Transverse colon (tissue), 4 donors: ENCODE measurements around the gene IGSF9B. TPM values are rescaled to one million over a fixed set of nuclear protein-coding genes. Genes with fewer than 3 reads are reported as not detected.

ENCODE experiments used
- DNase-seq: peaks from one replicate; pipeline ENCODE4 v3.0.0-alpha.2; 2019
- H3K27ac ChIP-seq, 4 donors: fragments of 200-600 bp; sonication (generic); 2 replicates each; pipeline ENCODE4 v1.5.1; 2016 to 2018; ENCODE audit warnings: inconsistent platforms in 4 of 4
- H3K27me3 ChIP-seq: fragments of 200-600 bp; sonication (generic); 2 replicates; pipeline ENCODE4 v1.5.1; 2017; ENCODE audit warnings: inconsistent platforms
- H3K36me3 ChIP-seq, 4 donors: fragments of 200-600 bp; sonication (generic); 2 replicates each; pipeline ENCODE4 v1.5.1; 2017 to 2019; ENCODE audit warnings: inconsistent platforms in 4 of 4
- H3K4me1 ChIP-seq, 4 donors: fragments of 200-600 bp; sonication (generic); 2 replicates each; pipeline ENCODE4 v1.5.1; 2017 to 2020; ENCODE audit warnings: inconsistent platforms in 4 of 4
- H3K4me3 ChIP-seq, 4 donors: fragments of 200-600 bp; sonication (generic); 1 replicate in 1 of 4; 2 replicates in 3 of 4; pipeline versions ENCODE4 v1.5.1 to v1.6.1; 2017 to 2019; ENCODE audit warnings: inconsistent platforms in 4 of 4
- H3K9me3 ChIP-seq, 2 donors: fragments of 200-600 bp; sonication (generic); 2 replicates each; pipeline ENCODE4 v1.5.1; 2017 to 2019; ENCODE audit warnings: inconsistent platforms in 2 of 2
- EP300 ChIP-seq: sonication (generic); formaldehyde crosslinking; IDR thresholded peaks from one replicate; pipeline ENCODE4 v1.6.1; 2017; ENCODE audit warnings: antibody characterized with exemption, low read depth
- POLR2A ChIP-seq: fragments of 450-650 bp; IDR thresholded peaks from one replicate; pipeline ENCODE4 v1.6.1; 2016; ENCODE audit warnings: antibody characterized with exemption, mild to moderate bottlenecking, moderate library complexity
- POLR2AphosphoS5 ChIP-seq, 3 donors: sonication (generic); formaldehyde crosslinking; IDR thresholded peaks; one replicate each; pipeline ENCODE4 v1.6.1; 2016; ENCODE audit warnings: antibody characterized with exemption in 3 of 3
- WGBS, 2 donors: methylation state at CpG; one replicate each; pipeline ENCODE4 v1.1.5; 2018; ENCODE audit warnings: low coverage in 1 of 2; 5-methylcytosine and 5-hydroxymethylcytosine counted together
- in situ Hi-C, 4 donors: fragments of 200-750 bp; cut with MboI; loops; one replicate each; pipeline versions ENCODE4 v1.15.0 to v1.15.1; 2017; ENCODE audit warnings: low sequenced_read_pairs in 3 of 4, low pct_ligation_motif_present in 1 of 4, low pct_unique_long_range_greater_than_20kb in 1 of 4
- intact Hi-C: fragments of 100-400 bp; cut with DNase I; formaldehyde crosslinking; loops from one replicate; pipeline ENCODE4 v1.15.1; 2023; ENCODE audit warnings: low total_unique reads
- total RNA-seq, 4 donors: library from RNA; depleted of rRNA; stranded (reverse); fragments of >200 nt; gene quantifications; one replicate each; pipeline ENCODE4 v1.1.0, GENCODE V29; 2016
- TF ChIP-seq, protein P1 (sequence below), 5 experiments: fragments of 200-600 bp in 3 of 5; fragments of 450-650 bp in 2 of 5; sonication (generic) in 3 of 5; IDR thresholded peaks; 1 replicate in 2 of 5; 2 replicates in 3 of 5; pipeline ENCODE4 v1.5.1; 2016 to 2017; ENCODE audit warnings: antibody characterized with exemption in 5 of 5, inconsistent platforms in 3 of 5, mild to moderate bottlenecking in 2 of 5, moderate library complexity in 1 of 5

Gene IGSF9B
- total RNA-seq, 4 donors from 2014 or later = 2.6 to 15.3 (median 4.9) TPM

DNA sequence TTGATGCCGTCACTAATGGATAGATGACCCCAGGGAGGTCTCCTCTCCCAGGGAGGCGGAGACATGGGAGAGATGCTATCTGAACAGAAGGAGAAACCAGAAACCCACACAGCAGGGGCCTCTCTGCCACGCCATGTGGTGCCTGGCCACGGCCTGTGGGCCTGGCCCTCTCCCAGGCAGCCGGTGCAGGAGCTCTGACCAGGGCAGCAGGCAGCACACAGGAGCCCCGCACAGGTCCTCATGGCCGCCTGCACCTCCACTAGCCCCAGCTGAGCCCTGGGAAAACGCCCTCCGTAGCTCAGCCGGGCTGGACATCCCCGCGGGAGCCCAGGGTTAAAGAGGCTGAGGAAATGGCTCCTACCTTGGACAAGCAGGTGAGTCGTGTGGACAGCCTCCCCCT is 19.8 kb downstream of the IGSF9B start:
- 83% methylated on average over 13 of the region's 13 CpGs; no CpG with 5 or more reads in 1 of the 2 donors for WGBS, 2 donors
- H3K9me3 ChIP-seq = no peaks in the 10 kb centered on the region
- in situ Hi-C loops (loop anchor here in 3 of 4 donors (25.0 kb wide), 1 partner anchor 200 kb away; no protein-coding TSS in a partner anchor), intact Hi-C loops (no loop called here)
- DNase-seq = no peak
- TF ChIP-seq POLR2A (no peak), POLR2AphosphoS5 (IDR thresholded peaks at IDR 0.05) (no peak), EP300 (no peak)
- TF ChIP-seq, protein P1, sequence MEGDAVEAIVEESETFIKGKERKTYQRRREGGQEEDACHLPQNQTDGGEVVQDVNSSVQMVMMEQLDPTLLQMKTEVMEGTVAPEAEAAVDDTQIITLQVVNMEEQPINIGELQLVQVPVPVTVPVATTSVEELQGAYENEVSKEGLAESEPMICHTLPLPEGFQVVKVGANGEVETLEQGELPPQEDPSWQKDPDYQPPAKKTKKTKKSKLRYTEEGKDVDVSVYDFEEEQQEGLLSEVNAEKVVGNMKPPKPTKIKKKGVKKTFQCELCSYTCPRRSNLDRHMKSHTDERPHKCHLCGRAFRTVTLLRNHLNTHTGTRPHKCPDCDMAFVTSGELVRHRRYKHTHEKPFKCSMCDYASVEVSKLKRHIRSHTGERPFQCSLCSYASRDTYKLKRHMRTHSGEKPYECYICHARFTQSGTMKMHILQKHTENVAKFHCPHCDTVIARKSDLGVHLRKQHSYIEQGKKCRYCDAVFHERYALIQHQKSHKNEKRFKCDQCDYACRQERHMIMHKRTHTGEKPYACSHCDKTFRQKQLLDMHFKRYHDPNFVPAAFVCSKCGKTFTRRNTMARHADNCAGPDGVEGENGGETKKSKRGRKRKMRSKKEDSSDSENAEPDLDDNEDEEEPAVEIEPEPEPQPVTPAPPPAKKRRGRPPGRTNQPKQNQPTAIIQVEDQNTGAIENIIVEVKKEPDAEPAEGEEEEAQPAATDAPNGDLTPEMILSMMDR (IDR thresholded peaks at IDR 0.05) = no peak
- no peaks in the 10 kb centered on the region for H3K36me3 ChIP-seq
- H3K4me3 ChIP-seq = no peak overlapping the region
- H3K4me1 ChIP-seq = no peaks in the 10 kb centered on the region
- H3K27ac ChIP-seq = no peak overlapping the region
- no peaks in the 10 kb centered on the region for H3K27me3 ChIP-seq

DNA sequence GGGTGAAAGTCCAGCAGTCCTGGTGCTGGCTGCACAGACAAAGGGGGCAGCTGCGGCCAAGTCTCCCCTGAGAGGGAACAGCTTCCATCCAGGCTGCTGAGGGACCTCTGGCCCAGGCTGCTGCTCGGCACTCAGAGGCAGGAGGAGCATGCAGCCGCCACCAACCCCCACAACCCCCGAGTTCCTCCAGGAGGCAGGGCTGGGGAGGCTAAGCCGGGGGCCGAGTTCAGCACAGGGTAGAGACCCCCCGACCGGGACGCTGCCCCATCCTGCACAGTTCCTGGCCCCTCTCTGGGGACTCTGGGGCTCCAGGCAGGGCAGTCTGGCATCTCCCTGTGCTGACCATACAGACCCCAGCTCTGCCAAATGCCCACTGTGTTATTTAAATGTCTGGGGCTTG is 20.2 kb downstream of the IGSF9B start:
- Histone ChIP-seq H3K36me3 (no peaks in the 10 kb centered on the region), H3K27me3 (no peaks in the 10 kb centered on the region), H3K9me3 (no peaks in the 10 kb centered on the region), H3K4me1 (no peaks in the 10 kb centered on the region), H3K4me3 (no peak overlapping the region), H3K27ac (no peak overlapping the region)
- no peak for DNase-seq
- in situ Hi-C loops (loop anchor here in 3 of 4 donors (25.0 kb wide), 1 partner anchor 201 kb away; no protein-coding TSS in a partner anchor), intact Hi-C loops (no loop called here)
- WGBS, 2 donors = 83% methylated on average over 4 of the region's 9 CpGs; no CpG with 5 or more reads in 1 of the 2 donors
- TF ChIP-seq, protein P1 (IDR thresholded peaks at IDR 0.05) = no peak
- no peak for TF ChIP-seq POLR2AphosphoS5 (IDR thresholded peaks at IDR 0.05)
- TF ChIP-seq POLR2A = no peak
- no peak for TF ChIP-seq EP300

DNA sequence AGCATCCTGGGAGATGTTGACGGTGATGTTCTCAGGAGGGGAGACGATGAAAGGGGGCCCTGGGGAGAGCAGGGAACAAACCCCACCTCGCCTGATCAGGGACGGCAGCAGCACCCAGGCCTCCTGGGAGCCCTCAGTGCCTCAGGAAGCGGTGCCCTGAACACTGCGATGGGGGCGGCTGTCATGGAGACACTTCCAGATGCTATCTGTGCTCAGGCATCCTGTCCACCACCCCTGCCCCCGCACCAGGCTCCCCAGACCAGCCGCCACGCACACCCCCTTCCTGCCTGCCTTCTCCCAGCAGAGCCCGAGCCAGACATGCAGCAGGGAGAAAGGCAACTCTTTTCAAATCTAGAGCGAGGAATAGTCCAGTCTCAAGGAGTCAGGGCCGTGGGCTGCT is 20.6 kb downstream of the IGSF9B start:
- Histone ChIP-seq H3K4me3 (no peak overlapping the region), H3K27me3 (no peaks in the 10 kb centered on the region), H3K9me3 (no peaks in the 10 kb centered on the region), H3K27ac (no peak overlapping the region), H3K36me3 (no peaks in the 10 kb centered on the region), H3K4me1 (no peaks in the 10 kb centered on the region)
- intact Hi-C loops (no loop called here), in situ Hi-C loops (loop anchor here in 3 of 4 donors (25.0 kb wide), 1 partner anchor 201 kb away; no protein-coding TSS in a partner anchor)
- 69 to 100% methylated on average over 2 to 13 of the region's 13 CpGs for WGBS, 2 donors
- no peak for DNase-seq
- TF ChIP-seq, protein P1 (IDR thresholded peaks at IDR 0.05) = no peak
- TF ChIP-seq POLR2A (no peak), EP300 (no peak), POLR2AphosphoS5 (IDR thresholded peaks at IDR 0.05) (no peak)

DNA sequence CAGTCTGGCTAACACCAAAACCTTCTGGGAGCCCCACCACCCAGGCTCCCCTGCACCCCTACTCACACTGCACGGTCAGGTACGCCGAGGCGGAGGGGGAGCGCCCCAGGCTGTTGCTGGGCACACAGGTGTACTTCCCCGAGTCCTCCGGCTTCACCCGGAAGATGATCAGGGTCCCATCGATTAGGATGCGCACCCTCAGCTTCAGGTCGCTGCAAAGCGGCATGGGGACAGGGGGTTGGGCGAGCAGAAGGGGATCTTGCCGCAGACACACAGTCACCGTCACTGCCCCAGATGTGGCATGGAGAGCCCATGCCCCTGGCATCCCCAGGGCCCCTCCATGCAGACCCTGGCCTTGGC is 21.2 kb downstream of the IGSF9B start:
- no peak overlapping the region for H3K4me3 ChIP-seq
- no peak for DNase-seq
- no peaks in the 10 kb centered on the region for H3K4me1 ChIP-seq
- TF ChIP-seq POLR2A = no peak
- no peak for TF ChIP-seq EP300
- TF ChIP-seq, protein P1 (IDR thresholded peaks at IDR 0.05) = no peak
- no peak for TF ChIP-seq POLR2AphosphoS5 (IDR thresholded peaks at IDR 0.05)
- no peaks in the 10 kb centered on the region for H3K9me3 ChIP-seq
- no peaks in the 10 kb centered on the region for H3K36me3 ChIP-seq
- in situ Hi-C loops (loop anchor here in 3 of 4 donors (25.0 kb wide), 1 partner anchor 202 kb away; no protein-coding TSS in a partner anchor), intact Hi-C loops (no loop called here)
- 97% methylated on average over 15 of the region's 15 CpGs; no CpG with 5 or more reads in 1 of the 2 donors for WGBS, 2 donors
- no peak overlapping the region for H3K27ac ChIP-seq
- no peaks in the 10 kb centered on the region for H3K27me3 ChIP-seq
